ENCODE results near the gene NAPA.

NAPA gene

DNA sequence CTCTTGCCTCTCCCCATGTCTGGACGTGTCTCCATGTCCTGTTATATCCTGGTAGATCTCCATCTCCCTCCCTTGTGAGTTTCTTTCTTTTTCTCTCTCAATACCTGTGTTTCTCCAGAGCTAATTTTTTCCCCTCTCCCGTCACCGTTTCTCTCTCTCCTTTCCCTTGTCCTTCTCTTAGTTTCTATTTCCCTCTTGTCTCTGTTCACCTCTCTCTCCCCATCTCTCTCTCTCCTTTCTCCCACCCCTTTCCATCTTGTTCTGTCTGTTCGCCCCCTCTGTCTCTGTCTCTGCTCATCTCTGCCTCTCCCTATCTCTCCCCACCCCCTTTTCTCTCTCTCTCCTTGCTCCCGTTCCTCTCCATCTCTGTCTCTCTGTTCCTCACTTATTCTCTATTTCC lies 56.2 kb downstream of the NAPA start:
- DNase-seq (ENCODE audit: low read depth), result no peak

DNA sequence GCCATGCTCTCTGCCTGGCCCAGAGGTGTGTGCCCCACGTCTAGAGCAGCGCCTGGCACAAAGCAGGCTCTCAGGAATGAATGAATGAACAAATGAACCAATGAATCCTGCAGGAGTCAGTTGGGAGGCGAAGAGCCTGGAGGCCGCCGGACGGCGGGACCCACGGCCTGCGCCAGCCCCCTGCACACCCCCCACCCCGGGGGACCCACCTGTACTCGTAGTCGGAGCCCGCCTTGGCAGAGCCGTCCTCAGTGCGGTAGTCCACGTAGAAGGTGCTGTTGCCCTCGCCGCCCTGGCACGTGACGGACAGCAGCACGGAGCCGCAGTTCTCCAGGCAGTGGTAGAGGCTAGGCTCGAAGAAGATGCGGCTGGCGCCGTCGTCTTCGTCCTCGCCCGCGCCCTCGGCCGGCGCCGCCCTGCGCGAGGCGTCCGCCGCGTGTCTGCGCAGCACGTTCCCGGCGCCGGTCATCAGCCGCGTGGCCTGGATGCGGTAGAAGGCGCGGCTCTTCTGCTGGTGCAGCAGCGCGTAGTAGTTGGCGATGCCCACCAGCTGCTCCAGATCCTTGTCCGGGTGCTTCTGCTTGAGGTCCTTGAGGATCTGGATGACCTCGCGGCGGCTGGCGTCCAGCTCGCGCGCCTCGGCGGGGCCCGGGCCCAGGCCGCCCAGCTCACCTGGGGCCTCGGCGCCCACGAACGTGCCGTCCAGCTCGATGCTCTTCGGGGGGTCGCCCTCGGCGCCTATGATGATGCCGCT lies 58.0 kb downstream of the NAPA start:
- no peak for DNase-seq (ENCODE audit: low read depth)

DNA sequence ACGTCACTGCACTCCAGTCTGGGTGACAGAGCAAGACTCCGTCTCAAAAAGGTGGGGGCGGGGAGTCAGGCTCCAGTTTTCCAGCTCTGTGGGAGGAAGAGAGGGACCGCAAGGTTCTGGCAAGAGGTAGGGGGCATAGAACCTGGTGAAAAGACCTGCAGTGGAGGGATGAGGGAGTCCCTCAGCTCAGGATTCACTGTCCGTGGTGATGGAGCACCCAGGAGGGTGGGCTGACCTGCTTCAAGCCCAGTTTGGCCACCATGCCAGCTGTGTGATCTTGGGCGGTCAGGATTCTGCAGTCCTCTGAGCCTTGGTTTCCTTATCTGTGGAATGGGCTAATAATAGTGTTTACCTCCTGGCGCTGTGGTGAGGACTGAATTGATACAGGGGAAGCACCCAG lies 64.4 kb downstream of the NAPA start:
- no peak for DNase-seq (ENCODE audit: low read depth)

DNA sequence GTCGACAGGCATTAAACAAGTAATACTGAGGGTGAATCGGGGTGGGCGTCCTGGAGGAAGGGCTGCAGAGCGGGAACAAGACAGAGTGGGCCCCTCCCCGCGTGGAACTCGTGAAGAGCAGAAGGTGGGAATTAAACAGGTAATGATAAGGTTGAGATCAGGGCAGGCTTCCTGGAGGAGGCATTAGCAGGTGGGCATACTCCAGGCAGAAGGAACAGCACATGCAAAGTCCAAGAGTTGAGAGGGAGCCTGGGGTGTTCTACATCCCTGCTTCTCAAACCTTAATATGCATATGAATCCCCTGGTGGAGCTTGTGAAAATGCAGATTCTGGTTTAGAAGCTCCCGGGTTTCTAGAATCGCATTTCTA lies 66.5 kb downstream of the NAPA start:
- DNase-seq (ENCODE audit: low read depth), result no peak

DNA sequence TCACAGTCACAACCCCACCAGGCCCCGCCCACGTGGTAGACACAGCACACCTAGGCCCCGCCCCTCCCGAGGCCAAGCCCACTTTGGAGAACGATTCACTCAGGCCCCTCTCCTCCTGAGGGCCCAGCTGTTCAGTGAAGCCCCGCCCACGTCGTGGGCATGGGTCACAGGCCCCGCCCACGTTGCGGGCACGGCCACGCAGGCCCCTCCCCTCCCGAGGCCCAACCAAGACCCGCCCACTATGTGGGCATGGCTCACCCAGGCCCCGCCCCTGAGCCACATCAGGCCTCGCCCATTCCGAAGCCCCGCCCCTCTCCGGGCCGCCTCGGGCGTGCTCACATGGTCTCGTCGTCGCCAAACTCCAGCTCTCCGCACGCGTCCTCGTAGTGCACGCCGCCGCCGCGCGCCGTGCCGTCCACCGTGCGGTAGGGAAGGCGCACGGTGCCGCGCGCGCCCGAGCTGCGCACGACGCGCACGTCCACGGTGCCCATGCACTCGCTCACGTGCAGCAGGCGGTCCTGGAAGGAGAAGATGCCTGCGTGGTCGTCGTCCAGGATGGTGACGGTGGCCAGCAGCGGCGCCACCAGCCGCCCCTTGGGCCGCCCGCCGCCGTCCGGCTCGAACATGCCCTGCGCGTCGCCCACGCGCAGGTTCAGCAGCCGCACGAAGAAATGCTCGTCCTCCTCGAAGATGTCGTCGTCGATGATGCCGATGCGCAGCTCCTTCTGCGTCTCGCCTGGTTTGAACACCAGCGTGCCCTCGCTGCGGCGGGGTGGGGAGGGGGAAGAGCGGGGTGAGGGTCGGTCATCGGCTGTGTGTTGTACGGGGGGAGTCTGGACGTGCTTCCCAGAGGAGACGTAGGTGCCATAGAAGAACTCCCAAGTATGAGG lies 67.1 kb downstream of the NAPA start:
- DNase-seq (ENCODE audit: low read depth), result peak; percentile 30

DNA sequence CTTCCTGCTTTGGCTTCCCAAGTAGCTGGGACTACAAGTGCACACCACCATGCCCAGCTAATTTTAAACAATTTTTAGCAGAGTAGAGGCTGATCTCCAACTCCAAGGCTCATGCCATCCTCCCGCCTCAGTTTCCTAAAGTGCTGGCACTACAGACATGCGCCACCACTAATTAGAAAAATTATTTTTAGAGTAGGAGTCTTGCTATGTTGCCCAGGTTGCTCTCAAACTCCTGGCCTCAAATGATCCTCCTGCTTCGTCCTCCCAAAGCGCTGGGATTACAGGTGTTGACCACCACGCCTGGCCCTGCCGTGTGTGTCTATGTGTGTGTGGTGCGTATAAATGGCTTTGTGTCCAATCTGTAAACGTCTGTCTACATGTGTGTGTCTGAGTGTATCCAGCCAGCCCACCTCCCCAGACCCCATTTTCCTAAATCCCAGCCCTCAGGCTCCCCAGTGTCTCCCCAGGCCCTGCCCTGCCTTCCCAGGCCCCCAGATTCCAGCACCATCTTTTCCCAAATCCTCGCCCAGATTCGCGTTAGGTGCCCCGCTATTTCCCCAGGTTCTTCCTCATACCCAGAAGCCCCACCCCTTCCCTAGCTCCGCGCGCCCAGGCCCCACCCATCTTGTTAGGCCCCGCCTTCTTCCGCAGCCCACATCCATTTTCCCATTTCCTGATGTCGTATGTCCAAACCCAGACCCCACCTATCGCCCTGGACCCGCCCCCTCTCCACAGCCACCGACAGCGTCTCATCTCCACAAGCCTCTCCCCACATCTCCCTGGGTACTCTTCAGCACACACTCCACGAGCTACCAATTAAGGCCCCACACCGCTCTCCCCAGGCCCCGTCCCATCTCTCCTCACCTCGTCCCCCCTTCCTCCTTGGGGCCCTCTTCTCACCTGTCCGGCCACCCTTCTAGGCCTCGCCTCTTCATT lies 68.1 kb downstream of the NAPA start:
- no peak for DNase-seq (ENCODE audit: low read depth)

DNA sequence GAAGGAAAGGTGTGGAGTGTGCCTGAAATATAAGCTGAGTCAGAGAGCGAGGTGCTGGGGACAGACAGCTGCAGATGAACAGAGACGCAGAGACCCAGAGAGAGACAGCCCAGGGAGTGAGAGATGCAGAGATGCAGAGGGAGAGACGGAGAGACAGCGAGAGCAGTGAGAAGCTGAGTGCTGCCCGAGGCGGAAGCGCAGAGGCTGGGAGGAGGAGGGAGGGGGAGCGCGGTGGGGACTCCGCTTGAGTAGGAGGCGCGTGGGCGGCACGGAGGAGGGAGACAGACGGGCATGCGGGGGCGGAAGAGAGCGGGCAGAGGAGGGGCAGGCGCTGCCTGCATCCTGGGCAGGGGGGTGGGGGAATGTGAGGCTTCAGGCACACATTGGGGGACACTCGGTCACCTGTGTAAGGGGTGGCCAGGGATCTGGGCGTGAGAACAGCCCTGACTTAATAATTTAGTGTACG lies 68.9 kb downstream of the NAPA start:
- DNase-seq (ENCODE audit: low read depth), result peak; percentile 79

DNA sequence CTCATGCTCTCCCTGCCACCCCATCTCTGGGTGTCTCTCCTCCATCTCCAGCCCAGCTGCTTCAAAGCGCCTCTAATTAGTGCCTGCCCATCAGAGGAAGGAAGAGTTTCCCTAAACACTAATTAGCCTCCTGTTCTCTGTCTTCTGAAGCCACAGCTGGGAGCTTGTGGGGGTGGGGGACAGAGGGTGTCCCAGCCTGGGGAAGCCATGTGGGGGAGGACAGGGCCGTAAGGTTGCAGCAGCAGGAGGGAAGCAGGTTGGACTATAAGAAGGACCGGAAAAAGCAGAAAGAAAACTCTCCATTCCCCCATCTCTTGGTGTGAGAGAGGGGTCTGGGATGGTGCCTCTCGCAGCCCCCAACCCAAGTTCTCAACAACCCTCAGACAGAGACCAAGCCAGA lies 69.3 kb downstream of the NAPA start:
- DNase-seq (ENCODE audit: low read depth), result no peak

DNA sequence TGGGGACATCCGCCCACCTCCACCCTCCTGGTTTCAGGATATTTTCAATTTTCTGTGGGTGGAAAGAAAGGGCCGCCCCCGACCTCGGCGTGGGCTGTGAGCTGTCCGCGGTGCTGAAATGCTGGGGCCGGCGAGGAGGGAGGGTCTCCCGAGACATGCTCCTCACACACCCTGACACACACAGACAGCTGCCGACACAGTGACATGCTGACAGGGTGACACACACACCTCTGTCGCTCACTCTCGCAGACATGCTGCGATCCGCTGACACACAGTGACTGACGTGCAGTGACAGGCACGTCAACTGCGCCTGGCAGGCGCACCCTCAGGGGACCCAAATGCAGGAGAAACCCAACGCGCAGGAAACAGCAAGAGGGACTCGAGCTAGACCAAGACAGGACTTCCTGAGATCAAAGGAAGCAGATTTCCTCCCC lies 70.5 kb downstream of the NAPA start:
- peak; percentile 36 for DNase-seq (ENCODE audit: low read depth)

DNA sequence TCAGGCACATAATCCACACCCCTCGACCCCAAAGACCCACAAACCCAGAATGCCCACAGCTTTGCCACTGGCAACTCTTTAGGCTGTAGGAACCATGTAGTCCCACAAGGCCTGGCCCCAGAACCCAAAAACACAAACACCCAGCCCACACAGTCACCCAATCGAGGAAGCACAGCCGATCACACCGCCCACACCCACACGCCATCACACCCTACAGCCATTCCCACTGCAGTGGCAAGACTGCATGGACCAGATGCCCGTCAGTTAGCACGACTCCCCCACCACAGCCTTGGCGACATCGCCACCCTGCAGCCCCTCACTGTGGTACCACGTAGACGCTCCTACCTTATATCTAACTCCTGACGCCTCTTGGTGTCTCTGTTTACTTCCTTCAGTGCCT lies 71.5 kb downstream of the NAPA start:
- no peak for DNase-seq (ENCODE audit: low read depth)

DNA sequence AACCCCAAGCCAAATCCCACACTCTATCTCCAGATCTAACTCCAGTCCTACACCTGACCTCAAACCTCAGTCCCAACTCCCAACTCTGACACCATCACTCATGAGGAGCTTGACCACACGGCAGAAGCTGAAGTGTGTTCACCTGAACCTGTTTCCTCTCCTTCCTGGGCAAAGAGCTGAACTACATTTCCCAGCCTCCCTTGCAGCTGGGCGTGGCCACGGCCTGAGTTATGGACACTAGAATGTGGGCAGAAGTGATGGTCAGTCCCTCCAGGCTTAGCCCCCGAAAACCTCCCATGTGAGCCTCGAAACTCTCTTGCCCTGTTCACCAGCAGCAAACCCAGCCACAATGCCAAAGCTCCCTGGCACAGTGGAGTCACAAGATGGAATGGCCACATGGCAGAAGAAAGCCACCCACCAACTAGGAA lies 76.1 kb downstream of the NAPA start:
- no peak for DNase-seq (ENCODE audit: low read depth)
